GM19193 (cell line): Measurements from ENCODE around the gene ADA.

Source experiments
- POLR2A ChIP-seq: IDR thresholded peaks from 4 replicates; pipeline ENCODE4 v1.6.1; 2011; ENCODE audit not compliant: insufficient read depth, insufficient read length; ENCODE audit errors: extremely low read depth

The ADA gene

DNA sequence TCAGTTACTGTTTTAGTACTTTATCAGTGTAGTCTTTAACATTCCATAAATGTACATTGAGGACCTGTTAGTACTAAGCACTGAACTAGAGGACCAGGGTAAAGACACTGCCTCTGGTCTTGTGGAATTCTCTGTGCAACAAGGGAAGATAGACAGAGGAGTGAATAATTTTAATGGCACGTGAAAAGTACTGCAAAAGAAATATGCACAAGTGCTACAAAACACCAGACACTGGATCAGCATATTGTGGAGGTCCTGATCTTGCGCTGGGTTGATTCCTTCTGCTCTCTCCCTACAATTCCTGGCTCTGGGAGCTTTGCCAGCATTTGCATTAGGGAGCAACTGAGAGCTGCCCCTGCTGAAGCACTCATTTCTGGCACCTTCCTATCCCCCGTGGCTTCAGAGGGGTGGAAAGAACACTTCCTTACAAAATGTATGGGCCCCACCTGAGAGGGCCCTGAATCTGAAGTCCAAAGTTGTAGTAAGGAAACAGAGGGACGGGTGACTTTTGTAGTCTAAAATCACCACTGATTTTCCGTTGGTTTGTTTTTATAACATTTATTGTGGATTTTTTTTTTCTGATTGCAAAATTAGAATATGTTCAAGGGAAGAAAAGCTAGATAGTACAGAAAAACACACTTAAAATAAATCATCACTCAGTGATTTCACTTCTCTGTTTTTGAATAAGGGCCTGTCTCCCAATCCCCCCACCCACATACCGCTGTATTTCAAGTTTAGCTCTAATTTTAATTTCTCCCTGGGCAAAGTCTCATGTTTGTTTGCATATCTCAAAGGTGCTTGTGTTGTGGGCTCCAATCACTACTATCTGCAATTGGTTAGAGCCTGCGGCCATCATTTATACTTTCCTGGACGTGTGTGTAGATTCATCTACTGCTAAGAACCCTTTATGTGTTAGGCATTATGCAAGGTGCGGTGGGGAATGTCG is 64.2 kb downstream of the ADA start:
- TF ChIP-seq POLR2A: no peak

- TF ChIP-seq POLR2A: peak; percentile 45
Observed at GRCh38 chr20:44586289-44586911, 65.1 kb downstream of the ADA start.

- no peak for TF ChIP-seq POLR2A
Observed at GRCh38 chr20:44585057-44585963, 66.2 kb downstream of the ADA start.

GRCh38 chr20:44584162-44584561 is 67.3 kb downstream of the ADA start:
- no peak for TF ChIP-seq POLR2A

- no peak for TF ChIP-seq POLR2A
Observed at GRCh38 chr20:44583157-44583556, 68.3 kb downstream of the ADA start.

GRCh38 chr20:44582311-44583025 is 69.0 kb downstream of the ADA start, which contains the start of gene PKIG:
Gene PKIG, plus strand, starts transcription at chr20:44582579. Its CDS starts 31,978 bp downstream, at chr20:44614557.
- TF ChIP-seq POLR2A: no peak

DNA sequence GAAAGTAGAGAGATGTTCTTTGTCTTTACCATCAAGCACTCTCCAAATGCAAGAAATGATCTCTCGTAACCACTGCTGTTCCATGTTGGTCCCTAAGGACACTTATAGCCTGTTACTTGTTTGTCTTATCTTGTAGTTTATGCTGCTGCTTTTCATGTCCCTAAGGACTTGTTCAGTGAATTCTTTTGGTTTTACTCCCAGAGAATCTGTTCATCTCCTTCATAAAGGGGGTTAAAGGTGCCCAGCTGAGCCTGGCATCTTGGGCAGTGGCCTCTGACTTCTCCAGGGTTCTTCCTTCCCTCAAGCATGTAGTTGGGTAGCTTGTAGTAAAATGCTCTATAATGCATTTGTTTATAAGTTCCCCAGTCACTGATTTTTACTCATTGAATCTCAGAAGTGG is 70.0 kb downstream of the ADA start:
- TF ChIP-seq POLR2A: no peak

GRCh38 chr20:44580581-44581268 is 70.8 kb downstream of the ADA start:
- no peak for TF ChIP-seq POLR2A

DNA sequence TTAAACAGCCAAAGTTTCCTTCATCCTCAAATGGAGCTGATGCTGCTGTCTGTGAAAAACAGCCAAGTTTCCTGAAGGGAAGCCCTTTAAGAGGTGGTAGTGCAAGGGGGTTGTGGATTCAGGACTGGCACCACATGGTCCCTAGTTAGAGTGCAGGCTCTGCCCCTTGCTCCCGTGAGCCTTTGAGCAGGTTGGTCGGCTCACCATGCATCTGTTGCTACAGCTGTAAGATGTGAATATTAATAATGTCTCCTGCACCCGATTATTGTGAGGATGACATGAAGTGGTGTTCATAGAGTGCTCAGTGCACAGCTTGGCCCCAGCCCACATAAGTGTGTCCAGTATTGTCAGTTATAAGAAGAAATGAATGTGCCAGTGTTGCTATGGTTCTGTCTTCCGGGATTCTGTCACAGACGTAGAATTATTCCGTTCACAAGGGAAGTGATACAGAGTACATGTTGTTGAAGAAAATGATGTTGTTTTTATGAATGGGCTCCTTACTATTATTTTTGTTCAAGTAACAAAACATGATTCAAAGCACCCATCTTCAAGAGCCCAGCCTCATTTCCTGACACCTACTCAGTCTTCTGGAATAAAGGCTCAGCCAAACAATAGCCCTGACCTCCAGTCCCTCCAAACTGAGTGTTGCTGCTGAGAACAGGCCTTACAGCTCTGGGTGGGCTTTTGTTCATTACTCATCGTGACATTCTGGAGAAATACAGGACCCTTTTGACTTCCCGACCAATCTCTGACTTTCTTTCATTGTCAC is 72.0 kb downstream of the ADA start:
- TF ChIP-seq POLR2A: no peak

DNA sequence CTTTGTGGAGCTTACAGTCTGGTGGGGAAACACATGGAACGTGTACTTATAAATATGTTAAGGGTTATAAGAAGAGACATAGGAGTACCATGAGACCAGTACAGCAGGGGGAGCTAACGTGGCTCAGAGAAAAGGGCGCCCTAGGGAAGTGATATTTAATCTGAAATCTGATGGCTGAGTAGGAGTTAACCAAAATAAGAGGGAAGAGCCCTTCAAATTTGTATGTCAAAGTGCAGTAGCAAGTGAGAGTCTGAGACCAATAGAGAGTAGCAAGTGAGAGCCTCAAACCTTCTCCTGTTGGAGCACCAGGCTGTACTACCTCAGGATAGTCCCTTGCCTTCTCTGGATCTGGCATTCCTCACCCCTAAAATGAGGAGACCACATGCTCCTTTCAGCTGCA is 75.2 kb downstream of the ADA start:
- TF ChIP-seq POLR2A: no peak

DNA sequence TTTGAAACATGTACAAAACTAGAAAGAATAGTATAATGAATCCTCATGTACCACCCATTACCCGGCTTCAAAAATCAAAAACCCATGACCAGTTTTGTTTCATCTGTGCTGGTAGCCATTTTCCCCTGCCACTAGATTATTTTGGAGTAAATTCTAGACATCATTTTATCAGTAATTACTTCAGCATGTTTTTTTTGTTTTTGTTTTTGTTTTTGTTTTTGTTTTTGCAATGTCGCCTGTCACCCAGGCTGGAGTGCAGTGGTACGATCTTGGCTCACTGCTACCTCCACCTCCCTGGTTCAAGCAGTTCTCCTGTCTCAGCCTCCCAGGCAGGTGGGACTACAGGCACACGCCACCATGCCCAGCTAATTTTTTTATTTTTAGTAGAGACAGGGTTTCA is 77.1 kb downstream of the ADA start:
- no peak for TF ChIP-seq POLR2A

DNA sequence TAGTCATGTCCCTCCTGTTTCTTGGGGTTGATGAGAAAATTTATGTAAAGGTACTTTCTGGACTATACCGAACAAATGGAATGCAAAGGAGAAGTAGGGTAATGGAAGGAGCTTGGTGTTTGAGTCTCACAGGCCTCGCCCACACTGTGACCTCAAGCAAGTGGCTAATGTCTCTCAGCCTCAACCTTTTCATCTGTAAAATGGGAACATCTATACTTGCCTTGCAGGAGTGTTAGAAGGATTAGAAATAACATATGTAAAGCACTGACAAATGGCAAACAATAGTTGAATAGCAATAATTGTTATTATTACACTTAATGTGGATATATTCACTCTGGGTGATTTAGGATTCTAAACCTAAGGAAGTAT is 78.0 kb downstream of the ADA start:
- no peak for TF ChIP-seq POLR2A
